PC-3 (cell line): ENCODE results near the gene TM4SF20. TPM values are rescaled to one million over a fixed set of nuclear protein-coding genes. Genes with fewer than 3 reads are reported as not detected.
A peak's percentile ranks its signal among the peaks of the same experiment; 100 is the strongest.
"Not testable (repeated sequence)": the region's sequence is repeated elsewhere in the genome, so short reads cannot be mapped to it uniquely, and the experiment has no call there.

Experiments used
- ATAC-seq: fragments of 200-7000 bp; cut with Tn5 transposase; 2 replicates; pipeline ENCODE4 v1.9.1; 2020; ENCODE audit warnings: mild to moderate bottlenecking, moderate library complexity
- BruUV-seq: library from RNA; stranded (reverse); fragments of 400-500 nt; replicated peaks from 2 replicates; lab custom pipeline; 2021; lab: Mats Ljungman, UMichigan
- CTCF ChIA-PET: fragments of 300-600 bp; sonication (Branson Sonifier 250); formaldehyde crosslinking; loops from one replicate; lab custom pipeline; 2022; ENCODE audit warnings: antibody characterized with exemption; lab: Charles Lee
- POLR2A ChIA-PET: fragments of 300-600 bp; sonication (Branson Sonifier 250); formaldehyde crosslinking; loops from one replicate; lab custom pipeline; 2022; ENCODE audit warnings: antibody characterized with exemption; ENCODE audit not compliant: unreplicated experiment; lab: Charles Lee
- DNase-seq: peaks from one replicate; pipeline ENCODE4 v3.0.0-alpha.2; 2015
- H2AFZ ChIP-seq: fragments of 300-600 bp; sonication (generic); 2 replicates; pipeline ENCODE4 v1.6.0; 2016; ENCODE audit warnings: antibody characterized with exemption, low read length
- H3F3A ChIP-seq: fragments of 300-600 bp; sonication (generic); one replicate; pipeline ENCODE4 v1.6.0; 2017; ENCODE audit warnings: antibody characterized with exemption, low read length, control low read depth, mild to moderate bottlenecking; ENCODE audit not compliant: unreplicated experiment
- H3K27ac ChIP-seq: fragments of 300-600 bp; sonication (generic); 2 replicates; pipeline ENCODE4 v1.5.1; 2016; ENCODE audit warnings: mild to moderate bottlenecking, low read length
- H3K27me3 ChIP-seq: fragments of 300-600 bp; sonication (generic); 2 replicates; pipeline ENCODE4 v1.6.1; 2016; ENCODE audit warnings: low read length, mixed read lengths
- H3K36me3 ChIP-seq: fragments of 300-600 bp; sonication (generic); 2 replicates; pipeline ENCODE4 v1.6.1; 2016; ENCODE audit warnings: low read depth, mixed run types, low read length, mixed read lengths
- H3K4me1 ChIP-seq: fragments of 300-600 bp; sonication (generic); 2 replicates; pipeline ENCODE4 v1.5.1; 2016; ENCODE audit warnings: low read length; ENCODE audit not compliant: insufficient read depth
- H3K4me2 ChIP-seq: fragments of 300-600 bp; sonication (generic); 2 replicates; pipeline ENCODE4 v1.6.0; 2016; ENCODE audit warnings: low read length
- H3K4me3 ChIP-seq: fragments of 300-600 bp; sonication (generic); 2 replicates; pipeline ENCODE4 v1.5.1; 2016; ENCODE audit warnings: mild to moderate bottlenecking, low read length, mixed read lengths
- H3K79me2 ChIP-seq: fragments of 300-600 bp; sonication (generic); 2 replicates; pipeline ENCODE4 v1.6.1; 2017; ENCODE audit warnings: low read length, mixed read lengths
- H3K9ac ChIP-seq: fragments of 300-600 bp; sonication (generic); 2 replicates; pipeline ENCODE4 v1.6.0; 2016; ENCODE audit warnings: mild to moderate bottlenecking, low read length
- H3K9me2 ChIP-seq: fragments of 300-600 bp; sonication (generic); replicated peaks from 2 replicates; pipeline ENCODE4 v1.6.1; 2016; ENCODE audit warnings: mixed run types, low read length, mixed read lengths
- H3K9me3 ChIP-seq: fragments of 300-600 bp; sonication (generic); 2 replicates; pipeline ENCODE4 v1.6.1; 2016; ENCODE audit warnings: low read length, mixed read lengths
- H4K20me1 ChIP-seq: fragments of 300-600 bp; sonication (generic); 2 replicates; pipeline ENCODE4 v1.6.1; 2016; ENCODE audit warnings: low read length, mixed read lengths
- CTCF ChIP-seq: fragments of 300-600 bp; sonication (generic); conservative IDR thresholded peaks from 2 replicates; pipeline ENCODE4 v1.5.1; 2017; ENCODE audit warnings: antibody characterized with exemption, low read depth, mild to moderate bottlenecking, low read length
- EZH2 ChIP-seq: fragments of 300-600 bp; sonication (generic); IDR thresholded peaks from one replicate; pipeline ENCODE4 v1.6.1; 2017; ENCODE audit warnings: antibody characterized with exemption, mild to moderate bottlenecking, low read length; ENCODE audit not compliant: unreplicated experiment
- EZH2phosphoT487 ChIP-seq: fragments of 300-600 bp; sonication (generic); IDR thresholded peaks from 2 replicates; pipeline ENCODE4 v1.6.1; 2018; ENCODE audit warnings: mild to moderate bottlenecking, antibody characterized with exemption, low read length, borderline replicate concordance
- intact Hi-C: fragments of 100-400 bp; cut with micrococcal nuclease; formaldehyde crosslinking; loops from 2 replicates; pipeline ENCODE4 v1.9.0; 2023
- total RNA-seq: library from RNA; depleted of rRNA; stranded (reverse); fragments of >200 nt; gene quantifications from 2 replicates; pipeline ENCODE4 v1.2.3, GENCODE V29; 2014

Gene TM4SF20
- total RNA-seq, 1 experiment from 2014 or later = not detected

- Histone ChIP-seq H3K9me3 (no peaks in the 10 kb centered on the region), H3K4me3 (no peak overlapping the region), H3F3A (no peaks in the 10 kb centered on the region), H4K20me1 (no peaks in the 10 kb centered on the region), H3K79me2 (no peaks in the 10 kb centered on the region), H3K36me3 (no peaks in the 10 kb centered on the region), H3K9me2 (no peaks in the 10 kb centered on the region), H3K27ac (no peak overlapping the region), H3K27me3 (no peaks in the 10 kb centered on the region), H3K4me1 (peaks cover 14% of the 10 kb centered on the region), H3K4me2 (no peak overlapping the region), H2AFZ (no peak overlapping the region), H3K9ac (no peak overlapping the region)
- ATAC-seq (no peak), DNase-seq (no peak)
- intact Hi-C loops = no loop called here
- ChIA-PET CTCF (no interaction called here), POLR2A (no interaction called here)
- TF ChIP-seq EZH2 (no peak), CTCF (no peak), EZH2phosphoT487 (no peak)
- no TSS peak for BruUV-seq
Measured at GRCh38 chr2:227389661-227390060, 10.6 kb upstream of the TM4SF20 start.

DNA sequence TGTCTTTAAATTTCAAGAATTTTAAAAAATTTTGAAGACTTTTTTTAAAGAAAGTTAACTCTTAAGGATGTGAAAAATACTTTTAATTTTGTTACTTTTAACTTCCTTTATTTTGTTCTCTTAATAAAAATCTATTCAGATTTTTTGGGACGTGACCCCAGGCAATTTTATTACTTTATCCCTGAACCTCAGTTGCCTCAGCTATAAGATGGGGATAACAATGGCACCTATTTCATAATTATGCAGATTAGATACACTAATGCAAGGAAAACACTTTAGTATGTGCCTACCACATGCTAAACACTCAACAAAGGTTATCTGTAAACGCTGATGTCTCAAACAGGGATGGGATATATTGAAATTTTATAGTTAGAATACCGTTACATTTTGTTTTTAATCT, 10.1 kb upstream of the TM4SF20 start:
- no peaks in the 10 kb centered on the region for H3K79me2 ChIP-seq
- DNase-seq = no peak
- H3K4me2 ChIP-seq = no peak overlapping the region
- intact Hi-C loops = no loop called here
- no peak for ATAC-seq
- no peaks in the 10 kb centered on the region for H3K9me2 ChIP-seq
- H4K20me1 ChIP-seq = no peaks in the 10 kb centered on the region
- no peaks in the 10 kb centered on the region for H3F3A ChIP-seq
- TF ChIP-seq CTCF = no peak
- TF ChIP-seq EZH2phosphoT487 = no peak
- no peak for TF ChIP-seq EZH2
- peak overlapping the region; percentile 60 for H3K27ac ChIP-seq
- H3K27me3 ChIP-seq = no peaks in the 10 kb centered on the region
- no peak overlapping the region for H3K4me3 ChIP-seq
- BruUV-seq = no TSS peak
- H3K4me1 ChIP-seq = peaks cover 14% of the 10 kb centered on the region
- ChIA-PET CTCF (no interaction called here), POLR2A (no interaction called here)
- H3K36me3 ChIP-seq = no peaks in the 10 kb centered on the region
- no peak overlapping the region for H2AFZ ChIP-seq
- H3K9me3 ChIP-seq = no peaks in the 10 kb centered on the region
- no peak overlapping the region for H3K9ac ChIP-seq

- no peak overlapping the region for H2AFZ ChIP-seq
- peak overlapping the region; percentile 78 for H3K27ac ChIP-seq
- H3K36me3 ChIP-seq = no peaks in the 10 kb centered on the region
- H3K9me3 ChIP-seq = no peaks in the 10 kb centered on the region
- POLR2A ChIA-PET = no interaction called here
- no peaks in the 10 kb centered on the region for H3K27me3 ChIP-seq
- no TSS peak for BruUV-seq
- no peaks in the 10 kb centered on the region for H3K79me2 ChIP-seq
- no peak overlapping the region for H3K4me2 ChIP-seq
- DNase-seq (peak; percentile 95), ATAC-seq (peak; percentile 62)
- no peaks in the 10 kb centered on the region for H4K20me1 ChIP-seq
- intact Hi-C loops = no loop called here
- CTCF ChIA-PET = no interaction called here
- peak overlapping the region; percentile 21; the same call in 1 of the 2 replicates for H3K9ac ChIP-seq
- peaks cover 14% of the 10 kb centered on the region for H3K4me1 ChIP-seq
- no peak overlapping the region for H3K4me3 ChIP-seq
- H3F3A ChIP-seq = no peaks in the 10 kb centered on the region
- no peaks in the 10 kb centered on the region for H3K9me2 ChIP-seq
- no peak for TF ChIP-seq CTCF
- no peak for TF ChIP-seq EZH2
- TF ChIP-seq EZH2phosphoT487 = no peak
Measured at GRCh38 chr2:227388537-227389011, 9.5 kb upstream of the TM4SF20 start.

GRCh38 chr2:227387583-227387982, 8.5 kb upstream of the TM4SF20 start, which contains the start of gene SCYGR1:
Gene SCYGR1 (minus strand): TSS chr2:227387949. CDS start chr2:227387949, 0 bp downstream.
- BruUV-seq, CTCF ChIA-PET: not testable (repeated sequence)
- H3K4me2 ChIP-seq = peak within 1 kb of the TSS; percentile 15; the same call in 1 of the 2 replicates

More at GRCh38 chr2:227387583-227387982, 8.5 kb upstream of the TM4SF20 start, which contains the start of gene SCYGR1:
- H3K36me3 ChIP-seq, H3K9me3 ChIP-seq, H3K27me3 ChIP-seq, intact Hi-C loops, H3K4me3 ChIP-seq, H3F3A ChIP-seq, POLR2A ChIA-PET, H3K9me2 ChIP-seq, H4K20me1 ChIP-seq, H2AFZ ChIP-seq, ATAC-seq, DNase-seq, H3K79me2 ChIP-seq: not testable (repeated sequence)
- peak within 1 kb of the TSS; percentile 21; the same call in 1 of the 2 replicates for H3K9ac ChIP-seq
- peaks cover 14% of the 10 kb centered on the region for H3K4me1 ChIP-seq
- peak within 1 kb of the TSS; percentile 78 for H3K27ac ChIP-seq
